HL-60 (cell line): ENCODE data around the gene ANO10.

ENCODE experiments used
- DNase-seq, 2 experiments: peaks; one replicate each; pipeline ENCODE4 v3.0.0-alpha.2; 2010 to 2020; ENCODE audit warnings: low read depth in 1 of 2, low spot score in 1 of 2
- H3K27ac ChIP-seq: fragments of 250-450 bp; sonication (Bioruptor Pico); replicated peaks from 2 replicates; pipeline ENCODE4 v1.5.1; 2020; ENCODE audit warnings: mild to moderate bottlenecking, moderate library complexity
- H3K27me3 ChIP-seq: fragments of 250-450 bp; sonication (Bioruptor Pico); 2 replicates; pipeline ENCODE4 v1.5.1; 2021; ENCODE audit warnings: mild to moderate bottlenecking, moderate library complexity; ENCODE audit not compliant: insufficient read depth, poor library complexity, severe bottlenecking
- H3K4me3 ChIP-seq: replicated peaks from 2 replicates; pipeline ENCODE4 v1.5.1; 2011; ENCODE audit warnings: mild to moderate bottlenecking, control low read depth, low read length; ENCODE audit not compliant: insufficient read depth
- CTCF ChIP-seq: IDR thresholded peaks from one replicate; pipeline ENCODE4 v1.5.1; 2011; ENCODE audit warnings: low read length, control low read depth, inconsistent platforms; ENCODE audit not compliant: insufficient read depth
- GABPA ChIP-seq: IDR thresholded peaks from 2 replicates; pipeline ENCODE4 v1.6.1; 2012; ENCODE audit warnings: low read depth
- POLR2AphosphoS5 ChIP-seq: IDR thresholded peaks from 2 replicates; pipeline ENCODE4 v1.6.1; 2012; ENCODE audit warnings: low read depth
- REST ChIP-seq: IDR thresholded peaks from 2 replicates; pipeline ENCODE4 v1.6.1; 2012; ENCODE audit warnings: low read depth; ENCODE audit not compliant: insufficient replicate concordance
- SPI1 ChIP-seq: IDR thresholded peaks from 2 replicates; pipeline ENCODE4 v1.6.1; 2012; ENCODE audit warnings: low read depth, mild to moderate bottlenecking, borderline replicate concordance

ANO10 gene

GRCh38 chr3:43426388-43426787 is 195.4 kb downstream of the ANO10 start:
- H3K4me3 ChIP-seq = no peak overlapping the region
- no peak for DNase-seq
- no peak for TF ChIP-seq POLR2AphosphoS5
- no peak for TF ChIP-seq GABPA
- TF ChIP-seq REST = no peak
- no peak for TF ChIP-seq SPI1
- TF ChIP-seq CTCF = no peak
- no peaks in the 10 kb centered on the region for H3K27me3 ChIP-seq
- H3K27ac ChIP-seq = no peak overlapping the region

GRCh38 chr3:43425829-43426228 is 196.0 kb downstream of the ANO10 start:
- TF ChIP-seq POLR2AphosphoS5 (no peak), SPI1 (no peak), GABPA (no peak), CTCF (no peak), REST (no peak)
- Histone ChIP-seq H3K27me3 (no peaks in the 10 kb centered on the region), H3K27ac (no peak overlapping the region), H3K4me3 (no peak overlapping the region)
- DNase-seq = no peak

GRCh38 chr3:43423639-43424038 is 198.2 kb downstream of the ANO10 start:
- Histone ChIP-seq H3K27ac (no peak overlapping the region), H3K27me3 (no peaks in the 10 kb centered on the region), H3K4me3 (no peak overlapping the region)
- TF ChIP-seq SPI1 (no peak), REST (no peak), POLR2AphosphoS5 (no peak), CTCF (no peak)
- no peak for DNase-seq
